IMR-90 (cell line): ENCODE results near the gene YJEFN3. TPM values are rescaled to one million over a fixed set of nuclear protein-coding genes. Genes with fewer than 3 reads are reported as not detected.

Experiments used
- ATAC-seq: fragments of 200-7000 bp; cut with Tn5 transposase; 2 replicates; pipeline ENCODE4 v1.9.1; 2020; ENCODE audit warnings: low read depth, mild to moderate bottlenecking, moderate library complexity
- BruUV-seq: library from RNA; stranded (reverse); fragments of 400-500 nt; replicated peaks from 2 replicates; lab custom pipeline; 2021; lab: Mats Ljungman, UMichigan
- CTCF ChIA-PET: fragments of 300-600 bp; formaldehyde crosslinking; extraction: SDS; loops from one replicate; lab custom pipeline; 2021; ENCODE audit warnings: antibody characterized with exemption; lab: Yijun Ruan, JAX
- POLR2A ChIA-PET: fragments of 300-600 bp; sonication (Branson Sonifier 250); formaldehyde crosslinking; loops from one replicate; lab custom pipeline; 2022; ENCODE audit warnings: antibody characterized with exemption; ENCODE audit not compliant: unreplicated experiment; lab: Charles Lee
- DNase-seq: peaks from one replicate; pipeline ENCODE4 v3.0.0; 2013
- H2AFZ ChIP-seq: replicated peaks from 2 replicates; pipeline ENCODE3; 2013; ENCODE audit warnings: low read length, mild to moderate bottlenecking; ENCODE audit not compliant: poor library complexity
- H2AK5ac ChIP-seq: 2 replicates; pipeline ENCODE4 v1.6.1; 2013; ENCODE audit warnings: low read depth, low read length, inconsistent platforms
- H2AK9ac ChIP-seq: replicated peaks from 2 replicates; pipeline ENCODE3; 2013; ENCODE audit warnings: mild to moderate bottlenecking, low read depth, low read length, moderate library complexity; ENCODE audit not compliant: poor library complexity
- H2BK120ac ChIP-seq: 2 replicates; pipeline ENCODE4 v1.6.1; 2013; ENCODE audit warnings: low read depth, low read length, inconsistent platforms
- H2BK15ac ChIP-seq: 3 replicates; pipeline ENCODE4 v1.6.1; 2013; ENCODE audit warnings: low read depth, low read length, inconsistent platforms
- H2BK20ac ChIP-seq: 2 replicates; pipeline ENCODE4 v1.6.1; 2013; ENCODE audit warnings: low read depth, mild to moderate bottlenecking, inconsistent platforms, low read length, moderate library complexity
- H2BK5ac ChIP-seq: 2 replicates; pipeline ENCODE4 v1.6.1; 2013; ENCODE audit warnings: mild to moderate bottlenecking, low read depth, low read length, inconsistent platforms; ENCODE audit not compliant: poor library complexity, severe bottlenecking
- H3K14ac ChIP-seq: replicated peaks from 2 replicates; pipeline ENCODE4 v1.6.1; 2013; ENCODE audit warnings: low read depth, low read length, inconsistent platforms
- H3K18ac ChIP-seq: 2 replicates; pipeline ENCODE4 v1.6.1; 2013; ENCODE audit warnings: low read depth, low read length, control low read depth
- H3K23ac ChIP-seq: 2 replicates; pipeline ENCODE4 v1.6.1; 2013; ENCODE audit warnings: low read depth, low read length, inconsistent platforms
- H3K27ac ChIP-seq: 2 replicates; pipeline ENCODE4 v1.5.1; 2013; ENCODE audit warnings: mild to moderate bottlenecking, control low read depth, low read length; ENCODE audit not compliant: insufficient read depth
- H3K27me3 ChIP-seq: 2 replicates; pipeline ENCODE4 v1.6.1; 2013; ENCODE audit warnings: low read length; ENCODE audit not compliant: control insufficient read depth, insufficient read depth
- H3K36me3 ChIP-seq: 2 replicates; pipeline ENCODE4 v1.6.1; 2013; ENCODE audit warnings: low read length, mixed read lengths; ENCODE audit not compliant: control insufficient read depth, insufficient read depth
- H3K4ac ChIP-seq: 2 replicates; pipeline ENCODE4 v1.6.1; 2013; ENCODE audit warnings: low read depth, low read length, inconsistent platforms
- H3K4me1 ChIP-seq: 2 replicates; pipeline ENCODE4 v1.6.1; 2013; ENCODE audit warnings: low read length, mixed read lengths; ENCODE audit not compliant: control insufficient read depth, insufficient read depth
- H3K4me2 ChIP-seq: 2 replicates; pipeline ENCODE4 v1.6.1; 2013; ENCODE audit warnings: low read depth, mild to moderate bottlenecking, control low read depth, low read length, moderate library complexity
- H3K4me3 ChIP-seq: 2 replicates; pipeline ENCODE4 v1.5.1; 2013; ENCODE audit warnings: low read depth, mild to moderate bottlenecking, control low read depth, low read length, moderate library complexity; ENCODE audit not compliant: insufficient read depth
- H3K56ac ChIP-seq: 2 replicates; pipeline ENCODE4 v1.6.1; 2013; ENCODE audit warnings: low read length, inconsistent platforms; ENCODE audit not compliant: insufficient read depth; ENCODE audit errors: extremely low read depth
- H3K79me1 ChIP-seq, 2 experiments: 2 replicates each; pipeline ENCODE4 v1.6.1; 2013; ENCODE audit warnings: low read length in 2 of 2, inconsistent platforms in 1 of 2, low read depth in 1 of 2
- H3K9ac ChIP-seq: 2 replicates; pipeline ENCODE4 v1.6.1; 2013; ENCODE audit warnings: low read depth, low read length, control low read depth
- H3K9me1 ChIP-seq: 2 replicates; pipeline ENCODE4 v1.6.1; 2013; ENCODE audit warnings: low read length, inconsistent platforms; ENCODE audit not compliant: insufficient read depth
- H3K9me3 ChIP-seq: 2 replicates; pipeline ENCODE4 v1.6.1; 2013; ENCODE audit warnings: low read length; ENCODE audit not compliant: control insufficient read depth, insufficient read depth
- H4K20me1 ChIP-seq: 2 replicates; pipeline ENCODE4 v1.6.1; 2013; ENCODE audit warnings: low read length, inconsistent platforms; ENCODE audit not compliant: insufficient read depth
- H4K5ac ChIP-seq: 2 replicates; pipeline ENCODE4 v1.6.1; 2013; ENCODE audit warnings: mild to moderate bottlenecking, low read depth, low read length, control low read depth
- H4K8ac ChIP-seq, 2 experiments: 2 replicates each; pipeline ENCODE4 v1.6.1; 2013; ENCODE audit warnings: low read depth in 2 of 2, low read length in 2 of 2, control low read depth in 1 of 2, inconsistent platforms in 1 of 2
- H4K91ac ChIP-seq: 2 replicates; pipeline ENCODE4 v1.6.1; 2013; ENCODE audit warnings: low read depth, low read length, inconsistent platforms; ENCODE audit not compliant: insufficient read depth
- BHLHE40 ChIP-seq: fragments of 150-350 bp; IDR thresholded peaks from 2 replicates; pipeline ENCODE4 v1.6.1; 2016; ENCODE audit warnings: mild to moderate bottlenecking, low read depth, low read length
- CEBPB ChIP-seq: IDR thresholded peaks from 2 replicates; pipeline ENCODE4 v1.6.1; 2012; ENCODE audit warnings: low read depth, low read length, improper control_type of control experiment
- CHD1 ChIP-seq: IDR thresholded peaks from 2 replicates; pipeline ENCODE4 v1.6.1; 2012; ENCODE audit warnings: low read depth, low read length, improper control_type of control experiment
- ELK1 ChIP-seq: fragments of 150-350 bp; IDR thresholded peaks from 2 replicates; pipeline ENCODE4 v1.6.1; 2016; ENCODE audit warnings: low read depth, mild to moderate bottlenecking, low read length, moderate library complexity, borderline replicate concordance
- FOS ChIP-seq: fragments of 150-350 bp; IDR thresholded peaks from 2 replicates; pipeline ENCODE4 v1.6.1; 2016; ENCODE audit warnings: low read depth, low read length
- MAFK ChIP-seq: IDR thresholded peaks from 2 replicates; pipeline ENCODE4 v1.6.1; 2012; ENCODE audit warnings: low read depth, low read length, improper control_type of control experiment
- MXI1 ChIP-seq: IDR thresholded peaks from 2 replicates; pipeline ENCODE4 v1.6.1; 2012; ENCODE audit warnings: low read depth, mild to moderate bottlenecking, low read length, moderate library complexity, borderline replicate concordance
- NFE2L2 ChIP-seq: fragments of 150-350 bp; IDR thresholded peaks from 2 replicates; pipeline ENCODE4 v1.6.1; 2016; ENCODE audit warnings: low read depth, mild to moderate bottlenecking, low read length
- POLR2A ChIP-seq: IDR thresholded peaks from 2 replicates; pipeline ENCODE4 v1.6.1; 2012; ENCODE audit warnings: mild to moderate bottlenecking, low read depth, low read length
- RAD21 ChIP-seq: IDR thresholded peaks from 2 replicates; pipeline ENCODE4 v1.6.1; 2012; ENCODE audit warnings: low read length, improper control_type of control experiment
- RFX5 ChIP-seq: IDR thresholded peaks from 2 replicates; pipeline ENCODE4 v1.8.0; 2012; ENCODE audit warnings: low read depth, mild to moderate bottlenecking, low read length, moderate library complexity
- USF2 ChIP-seq: fragments of 150-350 bp; IDR thresholded peaks from 2 replicates; pipeline ENCODE4 v1.6.1; 2017; ENCODE audit warnings: mild to moderate bottlenecking, antibody characterized with exemption, low read length, low read depth
- WGBS, 2 experiments: methylation state at CpG; one replicate each; pipeline versions ENCODE4 v1.1.5 to v1.1.7; 2013; ENCODE audit warnings: missing lambda C conversion rate in 2 of 2; ENCODE audit not compliant: insufficient read length in 1 of 2; ENCODE audit errors: extremely low coverage in 2 of 2; 5-methylcytosine and 5-hydroxymethylcytosine counted together
- dilution Hi-C: fragments of 300-500 bp; cut with HindIII; formaldehyde crosslinking; loops from one replicate; pipeline ENCODE4 v1.14.3; 2018; ENCODE audit warnings: low sequenced_read_pairs; ENCODE audit not compliant: unreplicated experiment
- in situ Hi-C: fragments of 300-500 bp; cut with MboI; formaldehyde crosslinking; loops from 3 replicates; pipeline ENCODE4 v1.14.3; 2019; ENCODE audit warnings: low sequenced_read_pairs, inconsistent platforms, mixed read lengths
- intact Hi-C: fragments of 100-400 bp; cut with micrococcal nuclease; formaldehyde crosslinking; loops from 2 replicates; pipeline ENCODE4 v1.10.0; 2022
- polyA plus RNA-seq, 3 experiments: library from polyadenylated mRNA; depleted of rRNA; stranded (reverse); fragments of >200 nt; gene quantifications; 2 replicates each; pipeline ENCODE4 v1.2.3, GENCODE V29; 2012; ENCODE audit warnings: low replicate concordance in 1 of 3
- total RNA-seq: library from RNA; depleted of rRNA; stranded (reverse); fragments of >200 nt; gene quantifications from 2 replicates; pipeline ENCODE4 v1.2.3, GENCODE V29; 2012

The YJEFN3 gene
- total and polyA plus RNA-seq, 2 of the 4 experiments (the other 2 are of a cell fraction) = 0.72 to 4.0 TPM

- Histone ChIP-seq H3K18ac (peak overlapping the region; percentile 65), H3K27me3 (no peaks in the 10 kb centered on the region), H3K4me1 (peaks cover 38% of the 10 kb centered on the region), H3K23ac (peak overlapping the region; percentile 37), H3K36me3 (peaks cover 17% of the 10 kb centered on the region), H2BK15ac (peak overlapping the region; percentile 61; the same call in 1 of the 3 replicates), H4K91ac (peak overlapping the region; percentile 84), H4K8ac (peak overlapping the region; percentile 64 to 94), H4K20me1 (no peaks in the 10 kb centered on the region; the same call in 1 of the 2 replicates), H2BK120ac (peak overlapping the region; percentile 72), H2BK20ac (peak overlapping the region; percentile 24; the same call in 1 of the 2 replicates), H3K14ac (peak overlapping the region; percentile 27), H2AK5ac (peak overlapping the region; percentile 92), H3K56ac (peak overlapping the region; percentile 57), H2AK9ac (peak overlapping the region; percentile 93), H3K4me2 (peak overlapping the region; percentile 67), H3K9ac (peak overlapping the region; percentile 50), H3K4me3 (no peak overlapping the region; the same call in 1 of the 2 replicates), H3K9me3 (no peaks in the 10 kb centered on the region), H4K5ac (peak overlapping the region; percentile 93), H2BK5ac (peak overlapping the region; percentile 73), H2AFZ (peak overlapping the region; percentile 83), H3K27ac (peak overlapping the region; percentile 93), H3K4ac (peak overlapping the region; percentile 96), H3K9me1 (peaks cover 18% of the 10 kb centered on the region), H3K79me1 (peaks cover 15 to 79% of the 10 kb centered on the region in 2 experiments; a peak in 3 of 4 replicates)
- POLR2A ChIA-PET = interaction anchor here (0.6 kb wide), 1 partner anchor 35 kb away, joined by 3 read pairs; no protein-coding TSS in a partner anchor
- in situ Hi-C loops (no loop called here), dilution Hi-C loops (no loop called here), intact Hi-C loops (loop anchor here (2.0 to 5.0 kb wide), 2 partner anchors 84 to 102 kb away; partner anchors contain the start of gene GATAD2A)
- no CpG with 5 or more reads among the region's 14 CpGs for WGBS, 2 experiments
- no TSS peak for BruUV-seq
- peak; percentile 96 for DNase-seq
- CTCF ChIA-PET = interaction anchor here (1.0 to 2.7 kb wide), 2 partner anchors 83 to 121 kb away, joined by 4 to 15 read pairs; partner anchors contain the start of gene GATAD2A
- peak; percentile 54 for ATAC-seq
- peak; percentile 26; the same call in 1 of the 2 replicates for TF ChIP-seq BHLHE40
- TF ChIP-seq ELK1 = no peak
- TF ChIP-seq RFX5 = no peak
- TF ChIP-seq POLR2A = peak; percentile 24; the same call in 1 of the 2 replicates
- peak; percentile 39; the same call in 1 of the 2 replicates for TF ChIP-seq FOS
- TF ChIP-seq CHD1 = no peak
- TF ChIP-seq CEBPB = no peak; the same call in 1 of the 2 replicates
- peak; percentile 99 for TF ChIP-seq USF2
- peak; percentile 36; the same call in 1 of the 2 replicates for TF ChIP-seq MAFK
- TF ChIP-seq MXI1 = peak; percentile 7; the same call in 1 of the 2 replicates
- TF ChIP-seq RAD21 = no peak
- 0 out of 2 replicates have a peak, but pooled peaks have one; percentile 4 for TF ChIP-seq NFE2L2
Measured at GRCh38 chr19:19488875-19489690, 39.6 kb upstream of the YJEFN3 start.
